HFF-Myc (cell line): ENCODE results near the gene SDF2L1.
"Not testable (repeated sequence)": the region's sequence is repeated elsewhere in the genome, so short reads cannot be mapped to it uniquely, and the experiment has no call there.

ENCODE experiments used
- DNase-seq: peaks from one replicate; pipeline ENCODE4 v3.0.0-alpha.2; 2011; ENCODE audit warnings: low read depth; ENCODE audit errors: extremely low read depth
- H3K4me3 ChIP-seq: replicated peaks from 2 replicates; pipeline ENCODE4 v1.5.1; 2011; ENCODE audit warnings: low read depth, mild to moderate bottlenecking, control low read depth, low read length
- CTCF ChIP-seq: IDR thresholded peaks from 2 replicates; pipeline ENCODE4 v1.5.1; 2012; ENCODE audit warnings: mild to moderate bottlenecking, low read depth, low read length, control low read depth; ENCODE audit errors: missing control alignments

SDF2L1 gene

GRCh38 chr22:21634081-21634480 lies 8.0 kb upstream of the SDF2L1 start:
- DNase-seq: no peak
- no peak for TF ChIP-seq CTCF
- no peak overlapping the region for H3K4me3 ChIP-seq

- no peak for DNase-seq
- no peak for TF ChIP-seq CTCF
- H3K4me3 ChIP-seq: no peak overlapping the region
These were observed 7.3 kb upstream of the SDF2L1 start for GRCh38 chr22:21634844-21635243.

- TF ChIP-seq CTCF: no peak
- H3K4me3 ChIP-seq: no peak overlapping the region
- no peak for DNase-seq
These were observed 6.2 kb upstream of the SDF2L1 start for GRCh38 chr22:21635771-21636510.

GRCh38 chr22:21636629-21637218 lies 5.4 kb upstream of the SDF2L1 start:
- no peak overlapping the region for H3K4me3 ChIP-seq
- DNase-seq: no peak
- TF ChIP-seq CTCF: no peak

GRCh38 chr22:21637450-21637849 lies 4.7 kb upstream of the SDF2L1 start:
- H3K4me3 ChIP-seq, DNase-seq: not testable (repeated sequence)

- no peak for TF ChIP-seq CTCF
- no peak overlapping the region for H3K4me3 ChIP-seq
- no peak for DNase-seq
These were observed 2.7 kb upstream of the SDF2L1 start for GRCh38 chr22:21639359-21639758.

- no peak for DNase-seq
- no peak for TF ChIP-seq CTCF
- no peak overlapping the region for H3K4me3 ChIP-seq
These were observed 1.3 kb upstream of the SDF2L1 start for GRCh38 chr22:21640810-21641209.
